GM18951 (cell line): ENCODE results near the gene C1orf50.
"Not testable (repeated sequence)": the region's sequence is repeated elsewhere in the genome, so short reads cannot be mapped to it uniquely, and the experiment has no call there.

ENCODE experiments used
- POLR2A ChIP-seq: IDR thresholded peaks from 4 replicates; pipeline ENCODE4 v1.6.1; 2011; ENCODE audit warnings: mild to moderate bottlenecking; ENCODE audit not compliant: insufficient read length, insufficient read depth; ENCODE audit errors: extremely low read depth
- in situ Hi-C: fragments of 300-500 bp; cut with MboI; formaldehyde crosslinking; loops from one replicate; pipeline ENCODE4 v1.12.0; 2022; ENCODE audit warnings: low sequenced_read_pairs, mixed read lengths, inconsistent platforms; ENCODE audit not compliant: unreplicated experiment

Gene C1orf50

DNA sequence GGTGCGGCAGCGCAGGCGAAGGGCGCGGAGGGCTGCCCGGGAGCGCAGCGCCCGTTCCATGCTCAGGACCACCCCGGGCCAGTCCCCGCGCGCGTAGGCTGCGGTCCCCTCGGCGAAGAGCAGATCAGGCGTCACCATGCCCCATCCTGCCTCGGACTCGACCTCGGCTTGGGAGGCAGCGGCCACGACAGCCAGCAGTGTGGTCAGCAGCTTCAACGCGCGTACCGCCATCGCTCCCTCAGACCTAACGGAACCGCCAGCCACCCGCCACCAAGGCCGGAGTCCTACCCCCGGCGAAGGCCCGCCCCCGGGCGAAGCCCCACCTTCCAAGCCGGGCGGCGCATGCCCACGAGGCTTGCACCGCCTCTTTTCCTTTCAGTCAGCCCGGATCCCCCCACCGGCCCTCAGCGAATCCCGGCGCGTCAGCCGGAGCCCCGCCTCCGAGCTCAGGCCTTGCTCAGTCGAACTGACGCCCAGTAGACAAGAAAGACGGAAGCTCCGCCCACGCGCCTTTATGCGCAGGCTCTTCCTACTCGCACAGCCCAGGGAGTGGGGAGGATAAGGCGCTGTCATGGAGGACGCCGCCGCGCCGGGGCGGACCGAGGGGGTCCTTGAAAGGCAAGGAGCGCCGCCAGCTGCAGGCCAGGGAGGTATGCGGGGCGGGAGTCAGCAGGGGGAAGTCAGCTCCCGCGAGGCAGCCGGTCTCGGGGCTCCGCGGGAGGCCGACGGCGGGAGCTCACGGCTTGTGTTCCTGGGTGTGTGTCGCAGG is at the start of gene C1orf50, which contains the start of gene P3H1:
C1orf50 (plus strand) TSS at position 509 of the 769 bp plus-strand sequence; CDS start at position 572, 63 bp downstream.
P3H1 (minus strand) TSS at position 288 of the 769 bp plus-strand sequence; CDS start at position 231, 57 bp downstream.
- TF ChIP-seq POLR2A, result peak; percentile 99
- in situ Hi-C loops, result no loop called here

DNA sequence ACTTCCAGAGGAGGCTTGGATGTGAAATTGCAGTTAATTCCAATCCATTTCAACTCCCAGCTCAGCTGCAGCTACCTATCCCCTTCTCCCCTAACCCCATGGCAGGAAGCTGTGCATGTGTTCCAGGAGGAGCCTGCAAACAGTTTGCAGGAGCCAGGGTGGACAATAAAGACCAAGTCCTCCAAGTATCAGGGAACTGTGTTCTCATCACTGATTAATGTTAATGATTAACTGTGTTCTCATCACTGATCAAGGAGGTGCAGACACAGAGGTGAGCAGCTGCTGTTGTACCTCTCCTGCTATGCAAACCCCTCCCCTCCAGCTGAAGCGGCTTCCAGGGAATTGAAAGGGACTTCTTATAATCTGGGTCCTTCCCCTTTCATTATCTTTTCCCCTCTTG is 46.2 kb upstream of the C1orf50 start:
- no peak for TF ChIP-seq POLR2A

DNA sequence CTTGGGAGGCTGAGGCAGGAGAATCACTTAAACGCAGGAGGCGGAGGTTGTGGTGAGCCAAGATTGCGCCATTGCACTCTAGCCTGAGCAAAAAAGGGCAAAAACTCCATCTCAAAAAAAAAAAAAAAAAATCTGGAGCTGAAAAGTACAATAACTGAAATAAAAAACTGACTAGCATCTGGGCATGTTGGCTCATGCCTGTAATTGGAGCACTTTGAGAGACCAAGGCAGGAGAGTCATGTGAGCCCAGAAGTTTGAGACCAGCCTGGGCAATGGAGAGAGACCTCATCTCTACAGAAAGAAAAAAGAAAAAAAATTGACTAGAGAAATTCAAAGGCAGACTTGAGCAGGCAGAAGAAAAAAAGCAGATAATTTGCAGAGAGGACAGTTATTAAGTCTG is 45.1 kb upstream of the C1orf50 start:
- in situ Hi-C loops, result no loop called here
- TF ChIP-seq POLR2A, result no peak

More for the DNA sequence above, 46.2 kb upstream of the C1orf50 start:
- in situ Hi-C loops, result no loop called here

DNA sequence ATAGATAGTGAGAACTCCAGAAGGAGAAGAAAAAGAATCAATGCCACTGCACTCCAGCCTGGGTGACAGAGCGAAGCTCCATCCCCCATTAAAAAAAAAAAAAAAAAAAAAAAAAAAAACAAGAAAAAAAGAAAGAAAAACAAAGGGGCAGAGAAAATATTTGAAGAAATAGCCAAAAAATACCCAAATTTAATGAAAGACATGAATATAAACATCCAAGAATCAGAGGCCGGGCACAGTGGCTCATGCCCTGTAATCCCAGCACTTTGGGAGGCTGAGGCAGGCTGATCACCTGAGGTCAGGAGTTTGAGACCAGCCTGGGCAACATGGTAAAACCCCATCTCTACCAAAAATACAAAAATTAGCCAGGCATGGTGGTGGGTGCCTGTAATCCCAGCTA is 44.6 kb upstream of the C1orf50 start:
- in situ Hi-C loops, result not testable (repeated sequence)

DNA sequence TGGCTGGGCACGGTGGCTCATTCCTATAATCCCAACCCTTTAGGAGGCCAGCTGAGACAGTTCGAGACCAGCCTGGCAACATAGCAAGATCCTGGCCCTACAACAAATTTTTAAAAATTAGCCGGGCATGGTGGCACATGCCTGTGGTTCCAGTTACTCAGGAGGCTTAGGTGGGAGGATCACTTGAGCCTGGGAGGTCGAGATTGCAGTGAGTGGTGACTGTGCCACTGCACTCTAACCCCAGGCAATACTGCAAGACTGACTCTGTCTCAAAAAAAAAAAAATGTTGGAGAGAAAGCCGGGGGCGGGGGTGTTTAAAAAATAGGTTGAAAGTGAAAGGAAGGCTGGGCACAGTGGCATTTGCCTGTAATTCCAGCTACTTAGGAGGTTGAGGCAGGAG is 43.5 kb upstream of the C1orf50 start:
- in situ Hi-C loops, result no loop called here
- TF ChIP-seq POLR2A, result no peak

DNA sequence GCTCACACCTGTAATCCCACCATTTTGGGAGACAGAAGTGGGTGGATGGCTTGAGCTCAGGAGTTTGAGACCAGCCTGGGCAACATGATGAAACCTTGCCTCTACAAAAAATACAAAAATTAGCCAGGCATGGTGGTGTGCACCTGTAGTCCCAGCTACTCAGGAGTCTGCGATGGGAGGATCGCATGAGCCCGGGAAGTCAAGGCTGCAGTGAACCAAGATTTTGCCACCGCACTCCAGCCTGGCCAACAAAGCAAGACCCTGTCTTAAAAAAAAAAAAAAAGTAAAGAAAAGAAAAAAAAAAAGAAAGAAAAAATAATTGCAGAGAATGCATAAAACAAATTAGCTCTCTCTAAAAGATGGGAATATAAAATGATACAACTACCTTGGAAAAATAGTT is 41.2 kb upstream of the C1orf50 start:
- in situ Hi-C loops, result not testable (repeated sequence)

DNA sequence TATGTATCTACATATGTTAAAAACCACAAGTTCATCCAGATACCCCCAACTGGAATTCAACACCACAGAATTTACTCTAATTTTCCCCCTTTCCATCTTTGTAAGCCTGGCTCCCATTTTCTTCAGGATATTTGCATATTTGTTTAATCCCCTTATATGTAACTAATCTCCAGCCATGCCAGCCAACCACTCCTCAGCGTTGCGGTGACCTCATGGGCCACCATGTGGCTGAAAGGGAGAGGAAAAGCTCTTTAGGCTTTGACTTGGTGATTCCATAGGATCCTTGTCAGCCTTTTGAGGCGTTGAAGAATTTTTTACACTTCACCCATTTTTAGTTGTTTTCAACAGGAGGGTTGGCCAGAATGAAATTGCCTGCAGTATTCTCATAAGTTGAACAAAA is 37.0 kb upstream of the C1orf50 start:
- in situ Hi-C loops, result loop anchor here (10.0 kb wide), 1 partner anchor 395 kb away; the partner anchor contains the start of gene FOXJ3
- no peak for TF ChIP-seq POLR2A

DNA sequence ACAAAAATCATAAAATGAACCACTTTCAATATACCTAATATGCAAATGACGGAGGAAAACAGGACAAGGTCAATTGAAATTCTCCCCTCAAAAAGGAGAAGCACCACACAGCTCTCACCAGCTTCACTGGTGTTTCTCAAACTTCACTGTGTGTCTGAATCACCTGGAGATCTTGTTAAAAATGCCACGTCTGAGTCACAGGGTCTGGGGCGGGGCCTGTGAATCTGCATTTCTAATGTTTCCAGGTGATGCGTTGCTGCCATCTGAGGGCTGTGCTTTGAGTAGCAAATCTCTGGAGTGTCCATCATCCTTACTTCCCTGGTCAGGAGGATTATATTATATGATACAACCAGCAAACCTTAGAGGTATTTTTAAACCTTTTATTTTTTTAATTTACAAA is 36.1 kb upstream of the C1orf50 start:
- TF ChIP-seq POLR2A, result no peak
- in situ Hi-C loops, result loop anchor here (10.0 kb wide), 1 partner anchor 396 kb away; the partner anchor contains the start of gene FOXJ3

DNA sequence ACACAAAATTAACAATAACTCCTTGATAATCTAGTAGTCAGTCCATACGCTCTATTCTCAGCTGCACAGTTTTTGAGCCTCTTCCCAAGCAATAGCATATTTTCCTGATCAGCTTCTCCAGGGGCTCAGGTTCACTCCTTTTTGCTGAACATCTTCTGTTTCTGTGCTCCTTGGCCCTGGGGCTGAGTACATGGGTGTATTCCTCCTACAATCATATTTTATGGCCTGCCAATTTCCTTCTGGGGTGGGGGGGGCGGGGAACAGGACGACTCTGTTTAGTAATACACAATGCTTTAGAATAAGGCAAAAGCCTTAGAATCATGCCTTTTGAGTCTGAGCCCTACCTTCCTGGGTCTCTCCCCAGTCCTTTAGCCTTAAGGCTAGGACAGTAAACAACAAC is 35.5 kb upstream of the C1orf50 start:
- no peak for TF ChIP-seq POLR2A
- in situ Hi-C loops, result loop anchor here (10.0 kb wide), 1 partner anchor 397 kb away; the partner anchor contains the start of gene FOXJ3

DNA sequence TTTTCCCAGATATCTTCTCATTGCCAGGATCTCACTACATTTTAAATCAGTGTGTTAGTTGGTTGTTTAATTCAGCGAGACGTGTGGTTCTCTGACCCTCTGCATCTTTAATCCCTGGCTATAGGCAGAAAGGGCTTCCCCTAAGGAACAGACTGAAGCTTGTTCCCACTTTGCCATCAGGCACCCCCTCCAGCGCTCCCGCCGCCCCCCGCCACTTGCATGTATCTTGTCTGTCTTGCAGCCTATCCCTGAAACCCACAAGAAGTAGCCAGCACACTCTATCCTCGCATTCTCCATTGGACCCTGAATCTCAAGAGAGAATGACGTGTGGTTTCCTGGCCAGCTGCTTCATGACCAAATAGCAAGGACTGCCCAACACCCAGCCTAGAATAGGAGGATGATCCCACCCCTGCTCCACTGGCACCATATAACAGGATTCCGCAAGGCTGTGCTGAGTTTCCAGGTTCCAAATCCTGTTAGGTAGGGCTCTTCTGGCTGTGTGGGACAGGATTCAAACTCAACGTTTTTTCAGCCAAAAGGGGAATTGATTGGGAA is 34.8 kb upstream of the C1orf50 start:
- in situ Hi-C loops, result loop anchor here (10.0 kb wide), 1 partner anchor 397 kb away; the partner anchor contains the start of gene FOXJ3
- TF ChIP-seq POLR2A, result no peak

DNA sequence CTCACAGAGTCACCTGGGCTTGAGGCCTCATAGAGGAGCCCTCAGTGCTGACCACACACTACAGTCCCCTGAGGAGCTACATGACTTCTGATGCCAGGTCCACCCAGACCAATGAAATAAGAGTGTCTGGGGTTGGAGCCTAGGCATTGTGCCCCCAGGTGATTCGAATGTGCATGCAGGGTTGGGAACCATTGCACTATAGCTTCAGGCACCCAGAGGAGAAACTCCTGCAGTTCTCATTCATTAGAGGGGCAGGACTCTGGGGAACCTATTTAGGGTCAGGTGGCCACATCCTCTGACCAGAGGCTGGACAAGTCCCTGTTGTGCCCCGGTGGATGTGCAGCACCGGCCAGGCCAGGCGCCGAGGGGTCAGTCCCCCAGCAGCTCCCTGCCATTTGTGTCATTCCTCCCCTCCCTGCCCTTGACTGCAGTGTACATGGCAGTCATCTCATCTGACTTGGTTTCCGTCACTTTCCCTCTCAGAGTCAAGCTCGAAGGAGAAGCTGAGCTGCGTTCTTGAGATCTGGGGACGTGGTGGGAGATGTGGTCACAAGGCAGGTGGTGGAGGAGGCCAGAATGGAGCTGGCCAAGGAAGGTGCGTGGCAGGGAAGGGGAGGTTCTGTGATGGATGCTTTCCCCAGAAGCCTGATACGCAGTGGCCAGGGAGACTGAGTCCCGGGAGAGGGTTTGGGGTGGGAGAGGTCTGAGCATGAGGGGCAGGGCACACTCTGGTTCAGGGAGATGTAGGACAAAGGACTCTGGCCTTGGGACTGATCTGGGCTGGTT is 33.4 kb upstream of the C1orf50 start:
- in situ Hi-C loops, result loop anchor here (10.0 kb wide), 1 partner anchor 399 kb away; the partner anchor contains the start of gene FOXJ3
- no peak for TF ChIP-seq POLR2A

DNA sequence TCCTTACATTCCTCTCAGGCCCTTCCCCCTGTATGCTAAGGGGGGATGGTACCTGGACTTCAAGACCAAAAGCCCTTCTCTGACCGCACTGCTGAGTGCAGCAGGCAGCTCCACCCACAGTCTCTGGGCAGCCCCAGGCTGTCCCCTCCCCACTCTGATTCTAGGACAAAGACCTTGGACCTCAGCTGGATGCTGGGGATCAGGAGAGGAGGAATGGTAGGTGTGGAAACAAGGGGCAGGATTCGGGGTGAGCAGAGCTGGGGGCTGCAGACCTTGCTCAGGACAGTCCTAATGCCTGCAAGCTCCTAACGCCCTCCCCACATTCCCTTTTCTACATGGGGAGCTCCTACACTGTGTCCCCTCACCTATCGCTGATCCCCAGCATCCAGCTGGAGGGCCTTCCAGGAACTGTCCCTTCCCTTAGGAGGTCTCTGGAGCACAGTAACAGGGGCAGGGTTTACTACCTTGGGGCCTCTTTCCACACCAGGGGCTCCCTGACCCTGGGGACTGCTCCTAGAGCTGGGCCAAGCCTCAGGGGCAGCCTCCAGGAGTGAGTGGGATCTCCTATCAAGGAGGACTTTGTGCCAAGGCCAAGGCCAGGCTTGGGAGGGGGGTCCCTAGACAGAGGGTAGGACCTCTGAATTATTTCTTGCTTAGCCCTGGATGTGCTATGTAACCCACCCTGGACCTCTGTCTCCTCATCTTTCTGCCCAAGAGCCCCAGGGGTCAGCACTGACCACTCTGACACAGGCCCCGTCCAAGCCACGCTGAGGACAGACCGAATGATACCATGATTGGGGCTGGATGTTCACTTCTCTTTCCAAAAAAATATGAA is 32.6 kb upstream of the C1orf50 start:
- in situ Hi-C loops, result loop anchor here (10.0 kb wide), 1 partner anchor 400 kb away; the partner anchor contains the start of gene FOXJ3
- TF ChIP-seq POLR2A, result no peak

DNA sequence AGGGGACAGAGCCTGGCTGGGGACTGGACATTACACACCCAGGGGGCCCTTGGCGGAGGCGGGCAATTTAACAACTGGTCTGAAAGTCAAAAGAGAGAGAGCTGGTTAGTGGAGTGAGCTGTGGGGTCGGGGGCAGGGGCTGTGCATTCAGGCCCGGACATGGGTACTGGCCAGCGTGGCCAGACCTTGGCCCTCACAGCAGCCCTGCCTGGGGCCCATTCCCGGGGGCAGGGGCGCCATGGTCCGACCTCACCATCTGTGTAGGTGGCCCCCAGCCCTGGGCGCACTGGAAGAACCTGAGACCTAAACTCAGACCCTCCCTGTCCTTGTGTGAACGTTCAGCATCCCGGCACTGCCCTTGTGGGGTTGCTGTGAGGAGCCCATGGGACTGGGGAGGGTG is 32.0 kb upstream of the C1orf50 start:
- in situ Hi-C loops, result loop anchor here (10.0 kb wide), 1 partner anchor 400 kb away; the partner anchor contains the start of gene FOXJ3
- no peak for TF ChIP-seq POLR2A
